H1 (cell line): ENCODE data around the gene MAGI1. TPM values are rescaled to one million over a fixed set of nuclear protein-coding genes. Genes with fewer than 3 reads are reported as not detected.

Experiments
- HDAC6 ChIP-seq: IDR thresholded peaks from one replicate; pipeline ENCODE4 v1.7.1; 2012; ENCODE audit warnings: low read depth, mild to moderate bottlenecking, inconsistent platforms, low read length, moderate library complexity
- RNF2 ChIP-seq: fragments of 200-900, 300-1000 bp; sonication (generic); IDR thresholded peaks from 2 replicates; pipeline ENCODE4 v1.7.1; 2016; ENCODE audit warnings: borderline replicate concordance, low read depth, mild to moderate bottlenecking, antibody characterized with exemption, low read length; ENCODE audit not compliant: poor library complexity, severe bottlenecking; ENCODE audit errors: missing control alignments
- polyA plus RNA-seq, 7 experiments: library from polyadenylated mRNA; depleted of rRNA in 3 of 7; stranded (reverse) in 5 of 7; unstranded in 2 of 7; fragments of >200 nt in 5 of 7; fragments of 200-250 nt in 2 of 7; gene quantifications; 1 replicate in 5 of 7; 2 replicates in 1 of 7; 4 replicates in 1 of 7; pipeline versions ENCODE4 v1.2.1 to v1.2.3, GENCODE V29; 2011 to 2013; ENCODE audit warnings: missing spikeins in 2 of 7, mixed read lengths in 2 of 7
- total RNA-seq: library from RNA; stranded (reverse); fragmentation: NEBNext Ultra II Directional; extraction: Animal tissue kit (Norgen Biotek cat#: 25700); gene quantifications from 2 replicates; pipeline ENCODE4 v1.2.1, GENCODE V29; 2021
- TF ChIP-seq, protein P1 (sequence below): IDR thresholded peaks from 2 replicates; pipeline ENCODE4 v1.6.1; 2012; ENCODE audit warnings: low read length, inconsistent platforms

The MAGI1 gene
- total and polyA plus RNA-seq, 2 of the 8 experiments (the other 6 are each of a cell fraction or from before 2014, with no cell fraction given): 19.8 to 78.0 TPM

- TF ChIP-seq, protein P1, sequence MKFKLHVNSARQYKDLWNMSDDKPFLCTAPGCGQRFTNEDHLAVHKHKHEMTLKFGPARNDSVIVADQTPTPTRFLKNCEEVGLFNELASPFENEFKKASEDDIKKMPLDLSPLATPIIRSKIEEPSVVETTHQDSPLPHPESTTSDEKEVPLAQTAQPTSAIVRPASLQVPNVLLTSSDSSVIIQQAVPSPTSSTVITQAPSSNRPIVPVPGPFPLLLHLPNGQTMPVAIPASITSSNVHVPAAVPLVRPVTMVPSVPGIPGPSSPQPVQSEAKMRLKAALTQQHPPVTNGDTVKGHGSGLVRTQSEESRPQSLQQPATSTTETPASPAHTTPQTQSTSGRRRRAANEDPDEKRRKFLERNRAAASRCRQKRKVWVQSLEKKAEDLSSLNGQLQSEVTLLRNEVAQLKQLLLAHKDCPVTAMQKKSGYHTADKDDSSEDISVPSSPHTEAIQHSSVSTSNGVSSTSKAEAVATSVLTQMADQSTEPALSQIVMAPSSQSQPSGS: no peak
- TF ChIP-seq HDAC6 (no peak), RNF2 (no peak)
Observed at GRCh38 chr3:65419233-65419632, 619.5 kb downstream of the MAGI1 start (continued).
